Neuron (in vitro differentiated cells): ENCODE results near the gene HECA.
"Not testable (repeated sequence)": the region's sequence is repeated elsewhere in the genome, so short reads cannot be mapped to it uniquely, and the experiment has no call there.

ENCODE experiments used
- H2AFZ ChIP-seq: one replicate; pipeline ENCODE4 v1.6.1; 2013; ENCODE audit warnings: low read depth, mild to moderate bottlenecking, inconsistent platforms, low read length, moderate library complexity
- H3K27me3 ChIP-seq: one replicate; pipeline ENCODE4 v1.6.1; 2013; ENCODE audit warnings: low read length; ENCODE audit not compliant: insufficient read depth
- H3K36me3 ChIP-seq: one replicate; pipeline ENCODE4 v1.6.1; 2013; ENCODE audit warnings: low read length; ENCODE audit not compliant: insufficient read depth
- H3K4me1 ChIP-seq: one replicate; pipeline ENCODE4 v1.6.1; 2013; ENCODE audit warnings: low read length; ENCODE audit not compliant: insufficient read depth
- H3K4me3 ChIP-seq: 2 replicates; pipeline ENCODE4 v1.5.1; 2013; ENCODE audit warnings: mild to moderate bottlenecking, low read length, moderate library complexity
- H3K9me3 ChIP-seq: one replicate; pipeline ENCODE4 v1.6.1; 2013; ENCODE audit warnings: low read length

The HECA gene

GRCh38 chr6:139156102-139156501 is 21.2 kb downstream of the HECA start:
- Histone ChIP-seq H3K36me3 (no peaks in the 10 kb centered on the region), H3K9me3 (no peaks in the 10 kb centered on the region), H3K4me1 (peaks cover 6% of the 10 kb centered on the region), H3K27me3 (no peaks in the 10 kb centered on the region), H2AFZ (no peak overlapping the region), H3K4me3 (no peak overlapping the region)

DNA sequence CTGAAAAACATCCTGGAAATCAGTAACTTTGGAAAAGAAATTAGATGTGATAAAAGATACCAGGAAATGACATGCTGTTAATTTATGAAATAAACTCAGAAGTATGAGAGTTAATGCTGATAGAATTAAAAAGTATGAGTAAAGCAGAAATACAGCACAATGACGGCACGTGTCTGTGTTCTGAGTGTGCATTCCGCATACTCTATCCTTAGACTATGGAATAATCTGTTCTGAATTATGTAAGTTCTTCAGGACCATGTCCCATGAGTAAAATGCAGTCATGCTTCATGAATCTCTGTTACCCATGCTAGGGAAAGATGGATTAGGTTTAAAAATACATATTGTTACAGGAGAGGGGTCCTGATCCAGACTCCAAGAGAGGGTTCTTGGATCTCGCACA is 21.7 kb downstream of the HECA start:
- H3K9me3 ChIP-seq = no peaks in the 10 kb centered on the region
- no peak overlapping the region for H3K4me3 ChIP-seq
- no peaks in the 10 kb centered on the region for H3K27me3 ChIP-seq

DNA sequence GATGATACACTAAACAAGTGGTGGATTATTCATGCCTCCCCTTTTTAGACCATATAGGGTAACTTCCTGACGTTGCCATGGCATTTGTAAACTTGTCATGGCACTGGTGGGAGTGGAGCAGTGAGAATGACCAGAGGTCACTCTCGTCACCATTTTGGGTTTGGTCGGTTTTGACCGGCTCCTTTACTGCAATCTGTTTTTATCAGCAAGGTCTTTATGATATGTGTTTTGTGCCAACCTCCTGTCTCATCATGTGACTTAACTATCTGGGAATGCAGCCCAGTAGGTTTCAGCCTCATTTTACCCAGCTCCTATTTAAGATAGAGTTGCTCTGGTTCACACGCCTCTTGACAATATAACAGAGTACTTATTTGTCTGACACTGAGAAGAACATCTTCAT is 22.2 kb downstream of the HECA start:
- H2AFZ ChIP-seq, H3K4me3 ChIP-seq, H3K36me3 ChIP-seq, H3K9me3 ChIP-seq, H3K27me3 ChIP-seq, H3K4me1 ChIP-seq: not testable (repeated sequence)

More for the DNA sequence above, 21.7 kb downstream of the HECA start:
- H3K36me3 ChIP-seq = no peaks in the 10 kb centered on the region
- no peak overlapping the region for H2AFZ ChIP-seq
- H3K4me1 ChIP-seq = peaks cover 1% of the 10 kb centered on the region

DNA sequence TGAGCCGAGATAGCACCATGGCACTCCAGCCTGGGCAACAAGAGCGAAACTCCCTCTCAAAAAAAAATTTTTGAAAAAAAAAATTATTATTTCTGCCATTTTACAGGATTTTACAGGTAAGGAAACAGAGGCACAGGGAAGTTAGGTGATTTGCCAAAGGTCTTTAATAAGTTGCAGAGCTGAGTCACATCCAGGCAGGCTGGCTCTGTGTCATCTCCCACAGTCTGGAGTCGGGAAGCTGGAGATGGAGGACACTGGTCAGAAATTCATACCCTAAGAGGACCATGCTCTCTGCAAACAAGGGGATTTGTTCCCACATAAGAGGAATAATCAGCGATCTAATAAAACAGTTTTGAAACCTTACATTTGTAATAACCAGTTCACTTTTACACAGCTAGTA is 24.1 kb downstream of the HECA start:
- H3K4me3 ChIP-seq = no peak overlapping the region
- H2AFZ ChIP-seq = no peak overlapping the region
- H3K4me1 ChIP-seq = no peaks in the 10 kb centered on the region
- no peaks in the 10 kb centered on the region for H3K9me3 ChIP-seq
- no peaks in the 10 kb centered on the region for H3K27me3 ChIP-seq
- H3K36me3 ChIP-seq = no peaks in the 10 kb centered on the region

DNA sequence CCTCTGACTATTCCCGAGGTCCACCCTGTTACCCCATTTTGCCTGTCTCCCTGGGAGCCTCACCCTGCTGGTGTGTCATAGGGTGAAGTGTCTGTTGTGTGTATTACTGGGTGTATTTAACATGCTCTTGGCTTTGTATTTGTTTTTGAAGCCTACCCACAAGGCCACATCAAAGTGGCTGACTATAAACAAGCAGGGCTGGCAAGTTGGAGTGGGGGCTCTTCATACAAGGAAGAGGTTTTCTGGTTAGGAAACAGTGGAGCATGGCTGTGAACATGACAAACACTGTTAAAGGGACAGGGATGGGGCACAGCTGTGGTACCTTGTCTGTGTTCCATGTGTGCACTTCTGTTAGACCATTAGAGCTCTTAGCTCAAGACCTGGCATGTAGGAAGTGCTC is 26.3 kb downstream of the HECA start:
- Histone ChIP-seq H2AFZ (no peak overlapping the region), H3K4me1 (no peaks in the 10 kb centered on the region), H3K4me3 (no peak overlapping the region), H3K9me3 (no peaks in the 10 kb centered on the region), H3K36me3 (no peaks in the 10 kb centered on the region), H3K27me3 (no peaks in the 10 kb centered on the region)

- Histone ChIP-seq H2AFZ (no peak overlapping the region), H3K4me1 (no peaks in the 10 kb centered on the region), H3K4me3 (no peak overlapping the region), H3K27me3 (no peaks in the 10 kb centered on the region), H3K9me3 (no peaks in the 10 kb centered on the region), H3K36me3 (peaks cover 3% of the 10 kb centered on the region)
Observed at GRCh38 chr6:139161817-139162284, 27.0 kb downstream of the HECA start.

DNA sequence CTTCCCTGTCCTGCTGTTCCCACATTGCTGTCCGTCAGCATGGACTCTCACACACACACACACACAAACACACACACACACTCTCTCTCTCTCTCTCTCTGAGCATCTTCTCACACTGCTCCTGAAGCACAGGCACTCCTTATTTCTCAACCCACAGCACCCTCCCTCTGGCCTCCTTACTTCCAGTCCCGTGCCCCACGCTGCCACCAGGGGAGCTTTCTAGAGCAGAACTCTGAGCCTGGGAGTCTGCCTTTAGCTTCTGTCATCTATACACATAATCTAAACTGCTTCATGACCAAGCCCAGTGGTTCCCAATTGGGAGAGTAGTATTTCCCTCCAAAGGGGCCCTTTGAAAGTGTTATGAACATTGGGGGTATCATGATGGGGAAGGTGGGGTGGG is 29.1 kb downstream of the HECA start:
- H2AFZ ChIP-seq = no peak overlapping the region
- no peaks in the 10 kb centered on the region for H3K4me1 ChIP-seq
- H3K4me3 ChIP-seq = no peak overlapping the region
- no peaks in the 10 kb centered on the region for H3K9me3 ChIP-seq
- H3K36me3 ChIP-seq = peaks cover 9% of the 10 kb centered on the region
- H3K27me3 ChIP-seq = no peaks in the 10 kb centered on the region

DNA sequence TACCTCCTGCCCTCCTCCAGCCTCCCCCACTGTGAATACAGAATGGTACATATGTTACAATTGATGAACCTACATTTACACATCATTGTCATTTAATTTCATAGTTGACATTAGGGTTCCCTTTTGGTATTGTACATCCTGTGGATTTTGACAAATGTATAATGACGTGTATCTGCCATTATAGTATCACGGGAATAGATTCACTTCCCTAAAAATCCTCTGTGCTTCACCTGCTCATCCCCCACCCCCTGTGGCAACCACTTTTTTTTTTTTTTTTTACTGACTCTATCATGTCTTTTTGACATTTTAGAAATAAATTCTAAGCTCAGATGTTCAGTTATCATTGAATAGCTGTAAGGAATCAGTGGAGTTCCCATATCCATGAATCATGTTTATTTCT is 30.4 kb downstream of the HECA start:
- Histone ChIP-seq H3K9me3 (no peaks in the 10 kb centered on the region), H3K36me3 (peaks cover 9% of the 10 kb centered on the region), H3K4me1 (no peaks in the 10 kb centered on the region), H2AFZ (no peak overlapping the region), H3K27me3 (no peaks in the 10 kb centered on the region), H3K4me3 (no peak overlapping the region)

GRCh38 chr6:139166238-139166955 is 31.5 kb downstream of the HECA start:
- H3K9me3 ChIP-seq = no peaks in the 10 kb centered on the region
- H3K27me3 ChIP-seq = no peaks in the 10 kb centered on the region
- H2AFZ ChIP-seq = no peak overlapping the region
- H3K4me1 ChIP-seq = no peaks in the 10 kb centered on the region
- no peak overlapping the region for H3K4me3 ChIP-seq
- H3K36me3 ChIP-seq = peaks cover 9% of the 10 kb centered on the region

DNA sequence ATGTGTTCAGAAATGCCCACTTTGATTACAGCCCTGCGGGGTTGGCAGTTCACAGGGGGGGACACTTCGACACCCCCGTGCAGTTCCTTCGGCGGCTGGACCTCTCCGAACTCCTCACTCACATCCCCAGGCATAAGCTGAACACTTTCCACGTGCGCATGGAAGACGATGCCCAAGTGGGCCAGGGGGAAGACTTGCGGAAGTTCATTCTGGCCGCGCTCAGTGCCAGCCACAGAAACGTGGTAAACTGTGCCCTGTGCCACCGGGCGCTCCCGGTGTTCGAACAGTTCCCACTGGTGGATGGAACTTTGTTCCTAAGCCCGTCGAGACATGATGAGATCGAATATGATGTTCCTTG is 32.1 kb downstream of the HECA start:
- no peak overlapping the region for H2AFZ ChIP-seq
- H3K9me3 ChIP-seq = no peaks in the 10 kb centered on the region
- no peak overlapping the region for H3K4me3 ChIP-seq
- H3K36me3 ChIP-seq = peaks cover 9% of the 10 kb centered on the region
- H3K4me1 ChIP-seq = no peaks in the 10 kb centered on the region
- H3K27me3 ChIP-seq = no peaks in the 10 kb centered on the region

DNA sequence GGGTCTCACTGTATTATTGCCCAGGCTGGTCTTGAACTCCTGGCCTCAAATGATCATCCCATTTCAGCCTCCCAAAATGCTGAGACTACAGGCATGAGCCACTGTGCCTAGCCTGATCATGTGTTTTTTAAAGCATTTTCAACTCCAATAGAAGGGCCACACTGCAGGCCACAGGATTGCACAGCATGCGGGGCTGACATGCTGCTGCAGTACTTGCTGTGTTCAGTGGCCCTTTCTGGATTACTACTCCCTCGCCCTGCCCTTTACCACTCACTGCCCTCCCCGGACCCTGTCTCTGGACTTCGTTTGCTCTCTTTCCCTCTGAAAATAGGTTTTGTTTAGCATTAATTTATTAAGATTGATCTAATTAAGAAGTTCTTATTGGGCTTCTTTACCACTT is 37.3 kb downstream of the HECA start:
- Histone ChIP-seq H2AFZ (no peak overlapping the region), H3K36me3 (peaks cover 8% of the 10 kb centered on the region), H3K4me1 (no peaks in the 10 kb centered on the region), H3K27me3 (no peaks in the 10 kb centered on the region), H3K4me3 (no peak overlapping the region), H3K9me3 (no peaks in the 10 kb centered on the region)

GRCh38 chr6:139172567-139172966 is 37.7 kb downstream of the HECA start:
- Histone ChIP-seq H3K27me3 (no peaks in the 10 kb centered on the region), H2AFZ (no peak overlapping the region), H3K4me3 (no peak overlapping the region), H3K9me3 (no peaks in the 10 kb centered on the region), H3K4me1 (no peaks in the 10 kb centered on the region), H3K36me3 (peaks cover 5% of the 10 kb centered on the region)

- Histone ChIP-seq H3K9me3 (no peaks in the 10 kb centered on the region), H3K4me1 (no peaks in the 10 kb centered on the region), H3K36me3 (peaks cover 5% of the 10 kb centered on the region), H3K27me3 (no peaks in the 10 kb centered on the region), H3K4me3 (no peak overlapping the region), H2AFZ (no peak overlapping the region)
Observed at GRCh38 chr6:139173172-139173571, 38.3 kb downstream of the HECA start.

DNA sequence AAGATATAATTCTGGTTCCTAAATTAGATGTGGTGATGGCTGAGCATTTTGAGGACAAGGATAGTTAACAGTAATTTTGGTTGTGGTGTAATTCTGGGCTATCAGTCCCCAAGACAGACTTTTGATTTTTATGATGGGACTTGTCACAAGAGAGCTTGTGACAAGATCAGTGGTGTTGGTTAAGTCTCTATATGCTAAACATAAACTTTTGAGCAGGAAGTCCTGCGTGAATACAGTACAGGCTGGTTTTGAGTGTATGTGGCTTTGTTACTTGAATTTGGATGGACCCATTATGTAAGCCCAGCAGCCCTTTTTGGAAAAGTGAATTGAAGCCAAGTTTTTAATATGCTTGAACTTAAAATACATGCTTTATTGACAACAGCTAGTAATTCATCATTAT is 38.9 kb downstream of the HECA start:
- H3K4me1 ChIP-seq = no peaks in the 10 kb centered on the region
- peaks cover 5% of the 10 kb centered on the region for H3K36me3 ChIP-seq
- H3K27me3 ChIP-seq = no peaks in the 10 kb centered on the region
- H2AFZ ChIP-seq = no peak overlapping the region
- H3K9me3 ChIP-seq = no peaks in the 10 kb centered on the region
- H3K4me3 ChIP-seq = no peak overlapping the region
